ENCODE measurements around the gene TFB2M.

DNA sequence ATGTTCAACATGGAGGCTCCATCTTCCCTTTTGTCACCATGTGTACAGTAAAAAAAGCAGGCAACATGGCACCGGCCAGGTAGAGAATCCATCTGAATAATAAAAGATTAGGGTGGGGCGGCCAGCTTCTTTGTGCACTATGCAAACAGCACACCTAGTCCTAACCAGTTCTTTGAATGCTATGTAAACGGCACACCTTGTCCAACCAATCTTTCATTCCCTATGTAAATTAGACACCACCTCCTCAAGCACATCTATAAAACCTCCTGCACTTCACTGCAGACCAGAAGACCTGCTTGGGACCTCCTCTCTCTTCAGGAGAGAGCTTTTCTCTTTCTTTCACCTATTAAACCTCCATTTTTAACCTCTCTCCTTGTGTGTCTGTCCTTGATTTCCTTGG, 28.2 kb downstream of the TFB2M start:
- TF ChIP-seq, protein P1, sequence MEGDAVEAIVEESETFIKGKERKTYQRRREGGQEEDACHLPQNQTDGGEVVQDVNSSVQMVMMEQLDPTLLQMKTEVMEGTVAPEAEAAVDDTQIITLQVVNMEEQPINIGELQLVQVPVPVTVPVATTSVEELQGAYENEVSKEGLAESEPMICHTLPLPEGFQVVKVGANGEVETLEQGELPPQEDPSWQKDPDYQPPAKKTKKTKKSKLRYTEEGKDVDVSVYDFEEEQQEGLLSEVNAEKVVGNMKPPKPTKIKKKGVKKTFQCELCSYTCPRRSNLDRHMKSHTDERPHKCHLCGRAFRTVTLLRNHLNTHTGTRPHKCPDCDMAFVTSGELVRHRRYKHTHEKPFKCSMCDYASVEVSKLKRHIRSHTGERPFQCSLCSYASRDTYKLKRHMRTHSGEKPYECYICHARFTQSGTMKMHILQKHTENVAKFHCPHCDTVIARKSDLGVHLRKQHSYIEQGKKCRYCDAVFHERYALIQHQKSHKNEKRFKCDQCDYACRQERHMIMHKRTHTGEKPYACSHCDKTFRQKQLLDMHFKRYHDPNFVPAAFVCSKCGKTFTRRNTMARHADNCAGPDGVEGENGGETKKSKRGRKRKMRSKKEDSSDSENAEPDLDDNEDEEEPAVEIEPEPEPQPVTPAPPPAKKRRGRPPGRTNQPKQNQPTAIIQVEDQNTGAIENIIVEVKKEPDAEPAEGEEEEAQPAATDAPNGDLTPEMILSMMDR (IDR thresholded peaks at IDR 0.05; ENCODE audit: low read depth, low read length): no peak
- TF ChIP-seq MYC (IDR thresholded peaks at IDR 0.05; ENCODE audit: low read depth, low read length) (no peak), POLR2A (IDR thresholded peaks at IDR 0.05; ENCODE audit: extremely low read depth, insufficient read length) (no peak)
- TF ChIP-seq, protein P2, sequence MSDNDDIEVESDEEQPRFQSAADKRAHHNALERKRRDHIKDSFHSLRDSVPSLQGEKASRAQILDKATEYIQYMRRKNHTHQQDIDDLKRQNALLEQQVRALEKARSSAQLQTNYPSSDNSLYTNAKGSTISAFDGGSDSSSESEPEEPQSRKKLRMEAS (IDR thresholded peaks at IDR 0.05; ENCODE audit: low read depth, low read length): no peak
